Stromal cell of bone marrow (primary cell): Measurements from ENCODE around the gene SH3YL1.
A peak's percentile ranks its signal among the peaks of the same experiment; 100 is the strongest.

Source experiments
- DNase-seq: peaks from one replicate; pipeline ENCODE4 v3.0.0-alpha.2; 2012; ENCODE audit warnings: low read depth

Gene SH3YL1

GRCh38 chr2:213932-214693, 49.7 kb downstream of the SH3YL1 start:
- DNase-seq: no peak

GRCh38 chr2:211486-212184, 52.2 kb downstream of the SH3YL1 start:
- no peak for DNase-seq

GRCh38 chr2:210660-211059, 53.2 kb downstream of the SH3YL1 start:
- no peak for DNase-seq

GRCh38 chr2:209470-209869, 54.4 kb downstream of the SH3YL1 start:
- no peak for DNase-seq

GRCh38 chr2:208335-208734, 55.5 kb downstream of the SH3YL1 start:
- DNase-seq: no peak

- no peak for DNase-seq
Observed at GRCh38 chr2:203984-204383, 59.8 kb downstream of the SH3YL1 start.

- peak; percentile 3 for DNase-seq
Observed at GRCh38 chr2:203401-203800, 60.4 kb downstream of the SH3YL1 start.

GRCh38 chr2:202945-203344, 60.9 kb downstream of the SH3YL1 start:
- DNase-seq: no peak

- DNase-seq: no peak
Observed at GRCh38 chr2:201648-202433, 62.0 kb downstream of the SH3YL1 start.

GRCh38 chr2:199041-199966, 64.5 kb downstream of the SH3YL1 start:
- DNase-seq: no peak

GRCh38 chr2:196406-196805, 67.4 kb downstream of the SH3YL1 start:
- DNase-seq: no peak

GRCh38 chr2:195932-196331, 67.9 kb downstream of the SH3YL1 start:
- no peak for DNase-seq

GRCh38 chr2:193141-193671, 70.6 kb downstream of the SH3YL1 start:
- DNase-seq: peak; percentile 29

- DNase-seq: no peak
Observed at GRCh38 chr2:191311-192190, 72.3 kb downstream of the SH3YL1 start.

- DNase-seq: no peak
Observed at GRCh38 chr2:187825-188224, 76.0 kb downstream of the SH3YL1 start.

GRCh38 chr2:185221-185620, 78.6 kb downstream of the SH3YL1 start:
- no peak for DNase-seq

GRCh38 chr2:184695-185094, 79.1 kb downstream of the SH3YL1 start:
- no peak for DNase-seq

GRCh38 chr2:182509-183122, 81.2 kb downstream of the SH3YL1 start:
- DNase-seq: no peak

- no peak for DNase-seq
Observed at GRCh38 chr2:180311-180710, 83.5 kb downstream of the SH3YL1 start.

GRCh38 chr2:179886-180285, 83.9 kb downstream of the SH3YL1 start:
- no peak for DNase-seq
